ENCODE measurements around the gene RNU11.
"Not testable (repeated sequence)": the region's sequence is repeated elsewhere in the genome, so short reads cannot be mapped to it uniquely, and the experiment has no call there.

The RNU11 gene

GRCh38 chr1:28648474-28649198 lies at the start of gene RNU11:
TSS of gene RNU11 (plus strand) at chr1:28648600.
- DNase-seq, result peak; percentile 91

GRCh38 chr1:28601696-28602095 lies 46.7 kb upstream of the RNU11 start:
- DNase-seq, result no peak

- DNase-seq, result no peak
These were observed 45.6 kb upstream of the RNU11 start for GRCh38 chr1:28602536-28603439.

GRCh38 chr1:28604411-28604810 lies 44.0 kb upstream of the RNU11 start:
- DNase-seq, result no peak

- no peak for DNase-seq
These were observed 43.4 kb upstream of the RNU11 start for GRCh38 chr1:28604962-28605361.

GRCh38 chr1:28606771-28607170 lies 41.6 kb upstream of the RNU11 start:
- no peak for DNase-seq

- no peak for DNase-seq
These were observed 35.2 kb upstream of the RNU11 start for GRCh38 chr1:28613175-28613574.

GRCh38 chr1:28631713-28632112 lies 16.7 kb upstream of the RNU11 start:
- no peak for DNase-seq

GRCh38 chr1:28632560-28632959 lies 15.8 kb upstream of the RNU11 start:
- DNase-seq, result no peak

GRCh38 chr1:28640766-28641165 lies 7.6 kb upstream of the RNU11 start:
- DNase-seq, result no peak

- DNase-seq, result no peak
These were observed 6.1 kb upstream of the RNU11 start for GRCh38 chr1:28642056-28642846.

GRCh38 chr1:28642847-28643635 lies 5.4 kb upstream of the RNU11 start, which contains the start of gene TAF12:
TSS of gene TAF12 (minus strand) at chr1:28643067. CDS start at chr1:28622081, 20,986 bp downstream.
- DNase-seq, result peak; percentile 62

- DNase-seq, result no peak
These were observed 3.9 kb upstream of the RNU11 start for GRCh38 chr1:28644494-28644893.

- not testable (repeated sequence) for DNase-seq
These were observed 3.0 kb upstream of the RNU11 start for GRCh38 chr1:28645406-28645805.

- no peak for DNase-seq
These were observed 2.4 kb upstream of the RNU11 start for GRCh38 chr1:28646040-28646439.

GRCh38 chr1:28648008-28648473 lies 359 bp upstream of the RNU11 start:
- DNase-seq, result peak; percentile 91

GRCh38 chr1:28653063-28653462 lies 4.7 kb downstream of the RNU11 start:
- not testable (repeated sequence) for DNase-seq

- not testable (repeated sequence) for DNase-seq
These were observed 5.5 kb downstream of the RNU11 start for GRCh38 chr1:28653870-28654269.

- not testable (repeated sequence) for DNase-seq
These were observed 7.3 kb downstream of the RNU11 start for GRCh38 chr1:28655448-28656311.

GRCh38 chr1:28656335-28656734 lies 7.9 kb downstream of the RNU11 start:
- no peak for DNase-seq

GRCh38 chr1:28663871-28664470 lies 15.6 kb downstream of the RNU11 start:
- DNase-seq, result no peak
